Stimulated activated CD4-positive, alpha-beta T cell treated with anti-CD3 and anti-CD28 coated beads, TNF-alpha, amount 100 ng/mL, for 1 hour (primary cell): ENCODE measurements around the gene ARHGAP24.
"Not testable (repeated sequence)": the region's sequence is repeated elsewhere in the genome, so short reads cannot be mapped to it uniquely, and the experiment has no call there.

Experiments used
- DNase-seq, 3 donors: peaks; one replicate each; pipeline ENCODE4 v3.0.0-alpha.2; 2020; ENCODE audit warnings: low read depth in 3 of 3, low spot score in 1 of 3

The ARHGAP24 gene

GRCh38 chr4:85939595-85939994 is 464.6 kb downstream of the ARHGAP24 start:
- no peak for DNase-seq

- DNase-seq: no peak
Measured at GRCh38 chr4:85940151-85940550, 465.2 kb downstream of the ARHGAP24 start.

- DNase-seq: no peak
Measured at GRCh38 chr4:85942107-85942506, 467.2 kb downstream of the ARHGAP24 start.

GRCh38 chr4:85946821-85947220 is 471.9 kb downstream of the ARHGAP24 start:
- DNase-seq: no peak

- no peak for DNase-seq
Measured at GRCh38 chr4:85951099-85951498, 476.1 kb downstream of the ARHGAP24 start.

- DNase-seq: no peak
Measured at GRCh38 chr4:85952528-85952927, 477.6 kb downstream of the ARHGAP24 start.

GRCh38 chr4:85952972-85953650 is 478.2 kb downstream of the ARHGAP24 start:
- no peak for DNase-seq

- DNase-seq: no peak
Measured at GRCh38 chr4:85953651-85954018, 478.7 kb downstream of the ARHGAP24 start.

- no peak for DNase-seq
Measured at GRCh38 chr4:85955620-85956292, 480.8 kb downstream of the ARHGAP24 start.

GRCh38 chr4:85956293-85956945 is 481.5 kb downstream of the ARHGAP24 start:
- no peak for DNase-seq

GRCh38 chr4:85961887-85962286 is 486.9 kb downstream of the ARHGAP24 start:
- no peak for DNase-seq

GRCh38 chr4:85963231-85963630 is 488.3 kb downstream of the ARHGAP24 start:
- no peak for DNase-seq

- no peak for DNase-seq
Measured at GRCh38 chr4:85964298-85964697, 489.3 kb downstream of the ARHGAP24 start.

GRCh38 chr4:85965017-85965416 is 490.1 kb downstream of the ARHGAP24 start:
- not testable (repeated sequence) for DNase-seq

GRCh38 chr4:85965529-85965928 is 490.6 kb downstream of the ARHGAP24 start:
- no peak for DNase-seq

- no peak for DNase-seq
Measured at GRCh38 chr4:85966373-85966772, 491.4 kb downstream of the ARHGAP24 start.

GRCh38 chr4:85967872-85968271 is 492.9 kb downstream of the ARHGAP24 start:
- DNase-seq: no peak

GRCh38 chr4:85968945-85969819 is 494.2 kb downstream of the ARHGAP24 start:
- DNase-seq: no peak

GRCh38 chr4:85970535-85970934 is 495.6 kb downstream of the ARHGAP24 start:
- DNase-seq: no peak

GRCh38 chr4:85979276-85979675 is 504.3 kb downstream of the ARHGAP24 start:
- DNase-seq: no peak

- no peak for DNase-seq
Measured at GRCh38 chr4:85986266-85986665, 511.3 kb downstream of the ARHGAP24 start.
